ENCODE data around the gene CDR2. TPM values are rescaled to one million over a fixed set of nuclear protein-coding genes. Genes with fewer than 3 reads are reported as not detected.

The CDR2 gene
- total RNA-seq, 4 donors from 2014 or later = 6.6 to 21.4 (median 8.7) TPM

DNA sequence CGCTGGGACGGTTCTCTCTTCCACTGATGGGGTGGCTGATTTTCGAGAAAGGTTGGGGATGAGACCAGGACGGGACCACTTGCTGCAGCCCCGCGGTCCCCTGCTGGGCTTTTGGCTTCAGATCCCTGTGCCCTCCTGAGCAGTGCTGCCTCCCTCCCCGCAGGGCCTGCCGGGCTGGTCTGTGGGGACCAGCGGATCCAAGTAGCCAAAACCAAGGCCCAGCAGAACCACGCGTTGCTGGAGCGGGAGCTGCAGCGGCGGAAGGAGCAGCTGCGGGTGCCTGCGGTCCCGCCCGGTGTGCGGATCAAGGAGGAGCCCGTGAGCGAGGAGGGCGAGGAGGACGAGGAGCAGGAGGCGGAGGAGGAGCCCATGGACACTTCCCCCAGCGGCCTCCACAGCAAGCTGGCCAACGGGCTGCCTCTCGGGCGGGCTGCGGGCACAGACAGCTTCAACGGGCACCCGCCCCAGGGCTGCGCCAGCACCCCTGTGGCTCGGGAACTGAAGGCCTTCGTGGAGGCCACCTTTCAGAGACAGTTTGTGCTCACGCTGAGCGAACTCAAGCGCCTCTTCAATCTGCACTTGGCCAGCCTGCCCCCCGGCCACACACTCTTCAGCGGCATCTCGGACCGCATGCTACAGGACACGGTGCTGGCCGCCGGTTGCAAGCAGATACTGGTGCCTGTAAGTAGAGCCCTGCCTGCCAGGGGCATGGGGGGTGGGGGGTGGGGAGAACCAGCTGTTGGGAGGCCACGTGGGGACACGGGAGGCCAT, 48.6 kb downstream of the CDR2 start:
- Histone ChIP-seq H3K27ac (no peak overlapping the region), H3K27me3 (no peaks in the 10 kb centered on the region), H3K4me3 (no peak overlapping the region), H3K4me1 (peaks cover 0 to 10% (median 0%) of the 10 kb centered on the region in 3 donors), H3K9me3 (no peaks in the 10 kb centered on the region), H3K36me3 (peaks cover 27 to 98% (median 46%) of the 10 kb centered on the region in 3 donors)
- no peak for DNase-seq
- no peak for TF ChIP-seq POLR2A (IDR thresholded peaks at IDR 0.05)
- TF ChIP-seq, protein P1, sequence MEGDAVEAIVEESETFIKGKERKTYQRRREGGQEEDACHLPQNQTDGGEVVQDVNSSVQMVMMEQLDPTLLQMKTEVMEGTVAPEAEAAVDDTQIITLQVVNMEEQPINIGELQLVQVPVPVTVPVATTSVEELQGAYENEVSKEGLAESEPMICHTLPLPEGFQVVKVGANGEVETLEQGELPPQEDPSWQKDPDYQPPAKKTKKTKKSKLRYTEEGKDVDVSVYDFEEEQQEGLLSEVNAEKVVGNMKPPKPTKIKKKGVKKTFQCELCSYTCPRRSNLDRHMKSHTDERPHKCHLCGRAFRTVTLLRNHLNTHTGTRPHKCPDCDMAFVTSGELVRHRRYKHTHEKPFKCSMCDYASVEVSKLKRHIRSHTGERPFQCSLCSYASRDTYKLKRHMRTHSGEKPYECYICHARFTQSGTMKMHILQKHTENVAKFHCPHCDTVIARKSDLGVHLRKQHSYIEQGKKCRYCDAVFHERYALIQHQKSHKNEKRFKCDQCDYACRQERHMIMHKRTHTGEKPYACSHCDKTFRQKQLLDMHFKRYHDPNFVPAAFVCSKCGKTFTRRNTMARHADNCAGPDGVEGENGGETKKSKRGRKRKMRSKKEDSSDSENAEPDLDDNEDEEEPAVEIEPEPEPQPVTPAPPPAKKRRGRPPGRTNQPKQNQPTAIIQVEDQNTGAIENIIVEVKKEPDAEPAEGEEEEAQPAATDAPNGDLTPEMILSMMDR (IDR thresholded peaks at IDR 0.05) = no peak
- intact Hi-C loops (cut with DNase I) = no loop called here
- 93 to 94% methylated on average over 13 to 33 of the region's 46 CpGs for WGBS, 2 donors

DNA sequence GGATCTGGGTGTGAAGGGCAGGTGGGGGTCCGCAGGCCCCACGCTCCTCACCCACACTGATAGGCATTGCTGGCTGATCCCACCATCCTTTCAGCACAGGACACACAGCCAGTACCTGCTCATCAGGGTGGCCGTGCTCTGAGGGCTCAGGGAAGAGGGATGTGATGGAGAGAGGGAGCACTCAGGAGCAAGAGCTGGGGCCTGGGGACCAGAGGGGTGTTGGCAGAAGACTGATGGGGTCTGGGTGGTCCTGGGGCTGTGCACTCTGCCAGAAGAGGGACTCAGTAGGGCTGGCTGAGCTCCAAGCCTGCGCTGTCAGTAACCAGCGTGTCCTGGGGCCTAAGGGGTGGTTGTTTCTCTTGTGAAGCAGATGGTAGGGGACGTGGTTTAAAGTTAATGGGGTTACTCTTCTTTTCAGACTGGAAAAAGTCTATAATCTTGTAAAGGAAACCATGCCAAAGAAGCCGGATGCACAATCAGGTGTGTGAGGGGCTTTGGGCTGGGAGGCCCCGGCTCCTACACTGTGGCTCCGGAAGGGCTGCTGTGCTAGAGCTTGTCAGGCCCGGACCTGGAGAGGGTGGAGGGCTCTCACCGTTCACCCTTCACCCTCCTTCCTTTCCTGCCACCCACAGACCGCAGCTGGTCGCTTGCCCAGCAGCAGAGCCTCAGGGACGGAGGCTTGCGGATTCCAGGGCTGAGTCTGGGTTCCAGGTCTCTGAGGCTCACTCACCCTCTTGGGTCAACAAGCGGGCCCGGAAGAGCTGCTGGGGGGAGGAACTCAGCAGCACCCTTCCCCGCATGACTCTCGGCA, 49.4 kb downstream of the CDR2 start:
- Histone ChIP-seq H3K4me3 (no peak overlapping the region), H3K4me1 (peaks cover 0 to 10% (median 0%) of the 10 kb centered on the region in 3 donors), H3K9me3 (no peaks in the 10 kb centered on the region), H3K36me3 (peaks cover 27 to 100% (median 46%) of the 10 kb centered on the region in 3 donors), H3K27ac (no peak overlapping the region), H3K27me3 (no peaks in the 10 kb centered on the region)
- TF ChIP-seq POLR2A (IDR thresholded peaks at IDR 0.05) = no peak
- TF ChIP-seq, protein P1 (IDR thresholded peaks at IDR 0.05) = no peak
- WGBS, 2 donors = 87 to 92% methylated on average over 9 to 17 of the region's 19 CpGs
- intact Hi-C loops (cut with DNase I) = no loop called here
- no peak for DNase-seq

DNA sequence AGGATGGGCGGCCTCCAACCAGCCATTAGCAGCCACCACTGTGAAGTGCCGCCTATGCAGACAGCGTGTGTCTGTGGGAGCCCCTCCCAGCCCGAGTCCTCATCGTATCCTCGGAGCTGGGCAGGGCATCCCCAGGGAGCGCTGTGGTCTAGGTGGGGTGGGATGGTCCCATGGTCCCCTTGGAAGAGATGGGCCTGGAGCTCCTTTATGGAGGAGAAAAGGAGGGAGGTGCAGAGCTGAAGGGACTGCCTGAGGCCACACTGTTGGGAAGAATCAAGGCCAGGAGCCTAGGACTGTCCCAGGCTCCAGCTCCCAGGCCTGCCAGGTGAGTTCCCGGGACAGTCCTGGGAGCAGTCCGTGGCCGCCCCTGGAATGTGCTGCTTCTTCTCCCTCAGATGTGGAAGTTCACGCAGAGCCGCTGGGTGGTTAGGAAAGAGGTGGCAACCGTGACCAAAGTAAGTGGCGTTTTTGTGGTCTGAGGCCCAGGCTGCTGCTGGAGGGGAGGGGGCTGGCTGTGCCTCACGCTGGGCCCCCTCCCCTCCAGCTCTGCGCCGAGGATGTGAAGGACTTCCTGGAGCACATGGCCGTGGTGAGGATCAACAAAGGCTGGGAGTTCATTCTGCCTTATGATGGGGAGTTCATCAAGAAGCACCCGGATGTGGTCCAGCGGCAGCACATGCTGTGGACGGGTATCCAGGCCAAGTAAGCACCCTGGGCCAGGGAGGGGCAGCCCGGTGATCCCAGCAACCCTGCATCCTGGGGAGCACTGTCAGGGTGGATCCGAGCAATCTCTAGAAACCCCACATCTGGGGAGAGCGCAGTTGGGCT, 50.2 kb downstream of the CDR2 start:
- Histone ChIP-seq H3K4me1 (peaks cover 0 to 10% (median 0%) of the 10 kb centered on the region in 3 donors), H3K9me3 (no peaks in the 10 kb centered on the region), H3K36me3 (peaks cover 27 to 100% (median 41%) of the 10 kb centered on the region in 3 donors), H3K4me3 (no peak overlapping the region), H3K27me3 (no peaks in the 10 kb centered on the region), H3K27ac (no peak overlapping the region)
- intact Hi-C loops (cut with DNase I) = no loop called here
- DNase-seq = no peak
- WGBS, 2 donors = 81 to 83% methylated on average over 4 to 15 of the region's 24 CpGs
- TF ChIP-seq, protein P1 (IDR thresholded peaks at IDR 0.05) = no peak
- TF ChIP-seq POLR2A (IDR thresholded peaks at IDR 0.05) = no peak

DNA sequence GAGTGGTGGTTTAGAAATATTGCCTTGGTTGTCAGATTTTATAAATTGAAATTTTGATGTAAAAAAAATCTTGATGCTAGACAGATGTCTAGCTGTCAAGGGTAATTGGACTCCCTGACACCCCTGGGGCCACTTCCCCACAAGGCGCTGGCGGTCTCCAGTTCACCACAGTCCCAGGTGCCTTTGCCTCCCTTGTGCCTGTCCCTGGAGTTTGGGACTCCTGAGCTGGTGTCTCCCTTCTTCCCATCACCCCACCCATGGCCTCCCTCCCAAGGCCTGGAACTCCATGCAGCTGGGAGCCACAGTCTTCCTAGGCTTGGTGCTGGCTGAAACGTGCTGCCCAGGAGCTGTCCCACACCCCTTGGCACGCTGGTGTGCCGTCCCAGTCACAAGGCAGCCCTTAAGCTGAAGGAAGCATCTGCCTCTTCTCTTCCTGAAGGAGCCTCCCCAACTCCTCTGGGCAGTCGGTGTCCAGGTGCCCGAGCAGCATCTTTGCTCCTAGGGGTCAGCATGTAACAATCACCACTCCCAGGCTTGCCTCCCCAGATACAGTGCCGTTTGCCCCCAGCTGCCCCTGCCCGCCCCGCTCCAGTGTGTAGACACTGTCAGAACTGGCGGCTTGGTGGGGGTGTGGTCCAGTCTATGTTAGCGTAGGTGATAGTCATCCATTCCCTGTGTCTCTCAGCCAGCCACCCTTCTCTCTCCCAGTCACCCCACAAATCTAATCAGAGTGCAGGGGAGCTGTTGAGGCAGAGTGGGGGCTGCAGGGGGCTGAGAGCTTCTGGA, 51.1 kb downstream of the CDR2 start:
- Histone ChIP-seq H3K4me3 (no peak overlapping the region), H3K27ac (no peak overlapping the region), H3K9me3 (no peaks in the 10 kb centered on the region), H3K4me1 (peaks cover 0 to 11% (median 0%) of the 10 kb centered on the region in 3 donors), H3K27me3 (no peaks in the 10 kb centered on the region), H3K36me3 (peaks cover 27 to 100% (median 46%) of the 10 kb centered on the region in 3 donors)
- no peak for DNase-seq
- intact Hi-C loops (cut with DNase I) = no loop called here
- no peak for TF ChIP-seq POLR2A (IDR thresholded peaks at IDR 0.05)
- TF ChIP-seq, protein P1 (IDR thresholded peaks at IDR 0.05) = no peak
- 76 to 89% methylated on average over 4 to 6 of the region's 12 CpGs for WGBS, 2 donors

Measured in esophagus squamous epithelium (tissue), 5 donors.